LNCAP (cell line): ENCODE data around the gene MERTK.

Experiments used
- CTCF ChIP-seq: fragments of 450-650 bp; IDR thresholded peaks from 2 replicates; pipeline ENCODE4 v1.5.1; 2017; ENCODE audit warnings: mild to moderate bottlenecking

The MERTK gene

GRCh38 chr2:111950236-111950635 lies 51.8 kb downstream of the MERTK start:
- no peak for TF ChIP-seq CTCF

DNA sequence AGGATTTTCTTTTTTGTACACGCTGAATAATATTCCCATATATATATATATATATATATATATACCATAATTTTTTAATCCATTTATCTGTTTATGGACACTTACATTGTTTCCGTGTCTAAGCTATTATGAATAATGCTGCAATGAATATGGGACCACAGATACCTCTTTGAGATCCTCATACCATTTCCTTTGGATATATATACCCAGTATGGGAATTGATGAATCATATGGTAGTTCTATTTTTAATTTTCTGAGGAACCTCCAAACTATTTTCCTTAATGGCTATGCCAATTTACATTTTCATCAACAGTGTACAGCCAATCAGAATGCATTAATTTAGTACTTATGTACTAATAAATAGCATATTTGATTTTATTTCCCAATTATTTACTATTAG lies 53.1 kb downstream of the MERTK start:
- no peak for TF ChIP-seq CTCF

GRCh38 chr2:111952871-111953452 lies 54.6 kb downstream of the MERTK start:
- no peak for TF ChIP-seq CTCF

DNA sequence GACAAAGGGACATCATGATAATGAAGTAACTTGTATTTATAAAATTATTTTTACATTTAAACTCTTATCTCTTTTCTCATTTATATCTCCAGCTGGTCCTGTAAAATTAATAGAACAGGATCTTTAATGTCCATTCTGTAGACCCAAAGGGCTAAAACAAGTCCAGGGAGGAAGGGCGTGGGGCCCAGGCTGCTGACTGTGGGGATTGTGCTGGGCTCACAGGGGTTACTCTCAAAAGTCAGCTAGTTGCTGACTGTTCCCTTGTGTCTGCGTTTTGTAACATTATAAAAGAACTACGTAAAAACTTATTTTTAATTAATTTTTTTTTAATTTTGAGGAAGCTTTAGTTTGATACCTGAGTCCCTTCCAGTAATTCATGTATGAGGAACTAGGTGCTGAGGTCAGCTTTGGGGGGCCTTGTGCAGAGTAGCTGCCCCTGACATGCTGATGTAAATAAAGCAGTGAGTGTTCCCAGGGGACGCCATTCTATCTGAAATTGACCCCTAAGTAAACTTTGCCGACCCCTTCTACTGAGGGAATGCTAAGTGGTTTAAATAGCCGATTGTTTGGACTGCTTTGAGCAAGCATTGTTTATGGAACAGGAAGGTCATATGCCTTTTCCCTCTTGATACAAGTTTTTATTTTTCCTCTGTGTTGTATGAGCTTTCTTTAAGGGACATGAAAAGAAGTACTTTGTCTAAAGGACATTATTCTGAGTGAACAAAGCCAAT lies 56.4 kb downstream of the MERTK start:
- TF ChIP-seq CTCF, result no peak

GRCh38 chr2:111957872-111958354 lies 59.5 kb downstream of the MERTK start:
- TF ChIP-seq CTCF, result no peak

DNA sequence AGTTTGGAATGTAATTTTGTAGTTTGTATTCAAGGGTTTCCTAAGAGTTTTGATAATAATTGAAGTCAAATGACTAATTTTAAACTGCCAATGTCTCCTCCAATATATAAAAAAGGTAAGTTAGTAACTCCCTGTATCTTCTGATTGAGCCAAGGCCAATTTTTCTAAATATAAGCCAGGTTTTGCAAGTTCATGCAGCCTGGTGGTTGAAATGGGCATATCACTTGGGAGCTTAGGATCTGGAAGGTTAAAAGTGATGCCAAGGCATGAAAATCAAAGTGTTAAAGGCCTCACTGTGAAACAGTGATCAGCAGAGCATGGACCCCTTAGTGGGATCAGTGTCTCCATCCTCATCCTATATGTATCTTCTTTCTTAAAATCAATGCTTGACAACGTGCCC lies 60.5 kb downstream of the MERTK start:
- no peak for TF ChIP-seq CTCF

GRCh38 chr2:111961663-111962062 lies 63.3 kb downstream of the MERTK start:
- TF ChIP-seq CTCF, result no peak
